ENCODE data around the gene TPM1. TPM values are rescaled to one million over a fixed set of nuclear protein-coding genes. Genes with fewer than 3 reads are reported as not detected.
A peak's percentile ranks its signal among the peaks of the same experiment; 100 is the strongest.
"Not testable (repeated sequence)": the region's sequence is repeated elsewhere in the genome, so short reads cannot be mapped to it uniquely, and the experiment has no call there.

TPM1 gene
- total RNA-seq (2014; rRNA removed; shearing (Covaris generic)) = 375 and 436 TPM in 2 replicates

DNA sequence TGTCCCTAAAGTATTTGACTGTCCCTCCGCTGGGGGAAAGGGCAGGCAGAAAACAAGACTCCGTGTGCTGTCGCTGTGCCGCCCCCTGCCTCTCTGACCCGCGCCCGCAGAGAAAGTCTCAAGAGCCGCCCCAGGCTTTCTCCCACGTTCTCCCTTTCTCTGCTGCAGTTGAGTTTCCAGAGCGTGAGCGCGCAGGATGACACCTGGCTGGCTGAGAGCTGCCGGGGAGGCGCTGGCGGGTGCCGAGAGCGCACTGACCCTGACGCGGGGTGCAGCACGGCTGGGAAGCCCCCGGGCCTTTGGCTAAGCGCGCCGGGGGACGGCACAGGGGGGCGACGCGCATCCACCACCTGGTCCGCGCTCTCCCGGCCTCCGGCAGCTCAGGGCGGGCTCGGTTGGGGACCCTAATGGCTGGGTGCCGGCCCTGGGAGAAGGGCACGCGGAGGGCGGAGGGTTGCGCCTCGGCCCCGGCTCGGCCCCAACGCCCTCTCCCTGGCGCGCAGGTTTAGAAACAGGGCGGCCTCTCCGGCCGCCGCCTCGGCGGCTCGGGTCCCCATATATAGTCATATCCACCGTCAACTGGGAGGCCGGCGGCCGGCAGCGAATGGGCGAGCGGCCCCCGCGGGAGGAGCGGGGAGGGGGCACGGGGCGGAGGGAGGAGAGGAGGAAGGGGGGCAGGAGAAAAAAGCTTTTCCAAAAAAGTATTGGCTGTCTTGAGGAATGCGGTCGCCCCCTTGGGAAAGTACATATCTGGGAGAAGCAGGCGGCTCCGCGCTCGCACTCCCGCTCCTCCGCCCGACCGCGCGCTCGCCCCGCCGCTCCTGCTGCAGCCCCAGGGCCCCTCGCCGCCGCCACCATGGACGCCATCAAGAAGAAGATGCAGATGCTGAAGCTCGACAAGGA, at the start of gene TPM1:
TSS of gene TPM1 (plus strand) at position 774 of the 903 bp plus-strand sequence. CDS start at position 857, 83 bp downstream.
- peak; percentile 82 for DNase-seq (ENCODE audit: low spot score)

DNA sequence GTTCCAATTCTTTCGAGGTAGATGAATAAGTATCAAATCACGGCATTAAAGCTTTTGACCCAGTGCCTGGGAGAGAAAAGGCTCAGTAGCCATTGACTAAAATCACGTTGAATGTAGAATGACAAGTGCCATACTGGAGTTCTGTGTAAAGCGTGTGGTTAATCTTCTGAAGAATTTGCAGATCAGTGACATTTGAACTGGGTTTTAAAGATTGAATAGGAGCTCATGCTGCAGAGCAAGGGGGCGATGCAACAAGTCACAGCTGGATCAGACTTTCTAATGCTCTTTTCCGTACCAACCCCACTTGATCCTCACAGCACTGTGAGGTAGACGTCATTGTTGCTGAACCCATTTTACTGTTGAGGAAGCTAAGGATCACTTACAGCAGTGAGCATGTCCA, 49.5 kb upstream of the TPM1 start:
- DNase-seq (ENCODE audit: low spot score) = no peak

DNA sequence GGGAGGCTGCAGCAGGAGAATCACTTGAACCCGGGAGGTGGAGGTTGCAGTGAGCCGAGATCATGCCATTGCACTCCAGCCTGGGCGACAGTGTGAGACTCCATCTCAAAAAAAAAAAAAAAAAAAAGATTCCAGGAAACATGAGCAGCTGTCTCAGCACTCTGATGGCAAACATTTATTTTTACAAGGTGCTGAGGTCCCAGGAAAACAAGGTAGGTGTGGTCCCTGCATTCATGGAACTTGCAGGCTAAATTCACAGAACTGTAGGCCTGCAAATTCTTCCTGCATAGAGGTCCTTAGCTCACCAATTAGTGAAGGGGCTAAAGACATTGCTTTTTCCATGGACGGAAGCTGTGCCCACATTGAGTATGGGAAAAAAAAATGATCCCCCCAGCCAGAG, 48.9 kb upstream of the TPM1 start:
- not testable (repeated sequence) for DNase-seq (ENCODE audit: low spot score)

DNA sequence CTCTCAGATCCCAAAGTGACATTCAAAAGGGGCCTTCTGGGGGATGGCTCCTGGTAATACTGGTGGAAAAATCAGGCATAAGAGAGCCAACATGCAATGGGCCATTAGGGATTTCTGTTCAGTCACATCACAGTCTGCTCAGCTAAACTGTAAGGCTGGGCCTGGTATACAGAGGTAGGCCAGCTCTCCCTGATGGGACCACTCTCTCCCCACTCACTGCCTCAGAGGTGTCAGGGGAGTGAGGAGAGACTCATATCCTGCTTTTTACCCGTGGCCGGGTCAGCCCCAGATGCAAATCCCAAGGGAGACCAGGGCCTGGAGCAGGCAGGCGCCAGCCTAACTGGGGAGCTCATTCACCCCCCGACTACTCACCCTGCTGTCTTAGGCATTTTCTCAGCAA, 48.1 kb upstream of the TPM1 start:
- DNase-seq (ENCODE audit: low spot score) = no peak

DNA sequence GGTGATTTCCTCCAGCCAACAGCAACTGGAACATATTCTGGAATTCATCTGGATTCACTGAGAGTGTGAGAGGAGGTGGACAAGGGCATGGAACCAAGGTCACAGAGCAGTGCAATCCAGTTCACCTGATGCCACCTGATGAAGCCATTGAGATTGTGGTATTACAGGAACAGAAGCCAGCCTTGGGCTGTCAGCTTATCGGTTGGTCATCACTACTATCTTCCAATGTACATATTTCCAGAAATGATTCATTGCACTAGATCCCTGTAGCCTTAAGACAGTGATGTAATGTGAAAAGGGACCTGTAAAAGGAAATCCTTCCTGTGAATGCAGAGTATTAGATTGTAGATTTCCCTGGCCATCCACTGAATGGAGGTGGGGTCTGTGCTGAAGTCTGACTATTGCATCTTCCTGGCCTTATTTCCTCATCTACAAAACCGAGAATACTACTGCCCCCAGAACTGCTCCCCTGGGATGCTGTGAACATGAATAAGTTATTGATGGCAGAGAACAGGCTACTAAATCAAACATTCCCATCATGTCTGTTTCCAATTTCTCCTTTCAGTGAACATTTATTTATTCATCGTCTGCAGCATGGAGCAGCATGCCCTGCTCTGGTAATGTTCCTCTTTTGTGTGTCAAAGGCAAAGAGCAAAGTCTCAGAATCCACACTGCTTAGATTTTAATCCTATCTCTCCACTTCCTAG, 47.4 kb upstream of the TPM1 start:
- no peak for DNase-seq (ENCODE audit: low spot score)

DNA sequence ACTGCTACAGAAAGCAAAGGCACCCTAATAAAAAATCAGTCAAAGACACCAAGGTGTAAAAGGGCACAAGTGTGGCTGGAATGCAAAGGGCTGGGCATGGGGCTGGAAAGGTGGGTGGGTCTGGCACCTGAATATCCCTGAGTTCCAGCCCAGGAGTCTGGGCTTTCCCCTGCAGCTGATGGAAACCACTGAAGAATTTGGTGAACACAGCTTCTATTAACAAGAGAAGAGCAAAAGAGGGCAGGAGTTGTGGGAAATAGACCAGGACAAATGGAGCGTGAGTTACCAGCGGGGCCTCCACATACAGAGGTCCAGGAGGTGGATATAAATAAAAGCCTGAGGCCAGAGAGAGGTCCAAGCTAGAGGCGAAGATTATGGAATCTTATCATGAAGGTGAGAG, 45.1 kb upstream of the TPM1 start:
- no peak for DNase-seq (ENCODE audit: low spot score)

DNA sequence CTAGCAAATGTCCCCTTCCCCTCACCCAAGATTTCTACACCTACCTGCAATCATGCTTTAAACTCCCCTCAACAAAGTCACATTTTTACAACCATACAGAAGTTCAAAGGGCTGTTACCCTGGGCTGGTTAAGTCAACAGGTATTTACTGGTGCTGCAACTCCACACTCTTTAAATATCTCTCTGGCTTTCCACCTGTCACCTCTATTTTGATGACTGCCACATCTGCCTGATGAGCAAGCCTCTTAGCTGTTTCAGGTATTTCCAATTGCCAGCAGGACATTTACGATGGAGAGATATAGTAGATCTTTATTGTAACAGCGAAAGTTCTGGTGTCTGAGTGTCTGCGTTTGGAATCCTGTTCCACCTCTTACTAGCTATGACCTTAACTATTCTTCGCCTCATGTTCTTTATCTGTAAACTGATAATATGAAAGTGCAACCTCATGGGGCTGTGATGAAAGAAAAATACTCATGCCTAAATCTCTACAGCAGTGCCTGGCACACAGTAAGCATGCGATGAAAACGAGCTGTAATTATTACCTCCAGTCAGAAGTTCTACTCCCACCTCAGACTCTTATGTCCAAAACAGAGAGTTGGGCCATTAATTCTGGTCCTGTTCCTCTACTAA, 44.2 kb upstream of the TPM1 start:
- no peak for DNase-seq (ENCODE audit: low spot score)

DNA sequence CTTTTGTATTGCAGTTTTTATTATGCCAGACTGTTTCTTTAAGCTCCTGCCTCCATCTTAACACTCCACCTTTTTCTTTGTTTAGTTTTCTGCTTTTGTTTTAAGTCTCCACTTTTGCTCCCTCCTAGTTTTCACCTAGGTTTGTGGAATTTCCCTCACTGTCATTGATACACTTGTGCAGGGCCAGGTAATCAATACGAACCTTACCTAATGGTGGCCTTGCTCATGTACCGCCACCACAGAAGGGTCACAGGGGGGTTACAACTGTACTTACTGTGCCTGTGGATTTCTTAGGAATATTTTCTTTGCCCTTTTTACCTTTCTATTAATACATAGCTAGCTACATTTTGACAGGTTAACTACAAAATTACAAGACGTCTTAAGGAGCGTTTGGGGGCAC, 43.4 kb upstream of the TPM1 start:
- no peak for DNase-seq (ENCODE audit: low spot score)

DNA sequence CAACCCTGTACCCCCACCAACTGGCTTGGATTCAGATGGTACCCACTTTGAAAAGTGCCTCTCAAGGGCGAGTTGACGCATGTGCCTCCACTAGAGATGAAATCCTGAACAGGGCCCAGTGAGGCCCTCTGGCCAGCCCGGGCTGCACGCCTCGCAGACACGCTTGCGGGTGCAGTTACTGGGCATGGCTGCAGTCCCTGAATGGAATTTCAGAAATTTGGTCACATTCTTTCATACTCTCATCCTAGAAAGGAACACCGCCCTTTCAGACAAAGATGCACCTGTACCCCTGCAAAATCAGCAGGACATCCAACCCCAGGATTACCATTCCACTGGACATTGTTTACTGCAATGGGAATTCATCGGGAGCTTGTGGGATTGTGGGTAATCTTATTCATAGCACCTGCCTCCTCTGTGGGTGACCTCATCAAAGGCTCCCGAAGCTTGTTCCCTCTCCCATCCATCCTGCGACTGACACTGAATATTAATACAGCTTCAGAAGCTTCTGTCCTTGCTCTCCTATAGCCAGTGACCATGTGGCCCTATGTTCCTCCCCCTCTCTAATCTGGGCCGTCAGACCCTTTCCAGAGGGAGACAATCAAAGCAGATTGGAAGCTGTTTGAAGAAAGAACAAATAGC, 42.5 kb upstream of the TPM1 start:
- no peak for DNase-seq (ENCODE audit: low spot score)

DNA sequence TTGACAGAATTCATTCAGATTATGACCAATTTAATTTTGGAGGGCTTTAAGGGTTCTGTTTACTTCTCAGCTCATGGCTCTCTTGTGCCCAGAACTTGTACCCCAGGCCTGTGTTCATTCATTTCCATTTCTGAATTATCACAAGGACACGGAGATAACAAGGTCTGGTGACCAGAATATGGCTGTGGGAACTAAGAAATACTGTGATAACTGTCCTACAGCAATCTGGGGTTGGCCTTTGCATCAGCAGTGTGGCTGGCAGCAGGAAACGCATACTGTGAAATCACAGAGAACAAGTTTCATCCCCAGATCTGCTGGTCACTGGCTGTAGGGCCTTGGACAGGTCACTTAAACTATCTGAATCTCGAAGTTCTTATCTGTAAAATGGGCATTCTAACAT, 41.8 kb upstream of the TPM1 start:
- no peak for DNase-seq (ENCODE audit: low spot score)

DNA sequence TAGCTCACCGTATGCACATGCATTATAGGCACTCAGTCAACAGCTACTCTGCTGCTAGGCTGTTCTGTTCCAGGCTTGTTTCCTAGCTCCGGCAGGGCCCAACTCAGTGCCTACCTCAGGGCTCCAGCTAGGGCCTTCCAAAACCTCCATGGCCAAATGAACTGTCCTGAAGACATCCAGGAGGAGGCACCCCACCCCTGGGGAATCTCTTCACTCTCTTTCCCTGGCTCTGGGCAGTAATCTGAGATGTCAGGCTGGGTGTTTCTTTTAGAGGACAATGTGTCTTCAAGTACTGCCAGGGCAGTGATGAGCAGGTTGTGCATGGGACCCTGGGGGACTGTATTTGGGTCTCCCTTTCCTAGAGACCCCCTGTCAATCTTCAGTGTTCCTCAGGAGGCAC, 38.3 kb upstream of the TPM1 start:
- no peak for DNase-seq (ENCODE audit: low spot score)

DNA sequence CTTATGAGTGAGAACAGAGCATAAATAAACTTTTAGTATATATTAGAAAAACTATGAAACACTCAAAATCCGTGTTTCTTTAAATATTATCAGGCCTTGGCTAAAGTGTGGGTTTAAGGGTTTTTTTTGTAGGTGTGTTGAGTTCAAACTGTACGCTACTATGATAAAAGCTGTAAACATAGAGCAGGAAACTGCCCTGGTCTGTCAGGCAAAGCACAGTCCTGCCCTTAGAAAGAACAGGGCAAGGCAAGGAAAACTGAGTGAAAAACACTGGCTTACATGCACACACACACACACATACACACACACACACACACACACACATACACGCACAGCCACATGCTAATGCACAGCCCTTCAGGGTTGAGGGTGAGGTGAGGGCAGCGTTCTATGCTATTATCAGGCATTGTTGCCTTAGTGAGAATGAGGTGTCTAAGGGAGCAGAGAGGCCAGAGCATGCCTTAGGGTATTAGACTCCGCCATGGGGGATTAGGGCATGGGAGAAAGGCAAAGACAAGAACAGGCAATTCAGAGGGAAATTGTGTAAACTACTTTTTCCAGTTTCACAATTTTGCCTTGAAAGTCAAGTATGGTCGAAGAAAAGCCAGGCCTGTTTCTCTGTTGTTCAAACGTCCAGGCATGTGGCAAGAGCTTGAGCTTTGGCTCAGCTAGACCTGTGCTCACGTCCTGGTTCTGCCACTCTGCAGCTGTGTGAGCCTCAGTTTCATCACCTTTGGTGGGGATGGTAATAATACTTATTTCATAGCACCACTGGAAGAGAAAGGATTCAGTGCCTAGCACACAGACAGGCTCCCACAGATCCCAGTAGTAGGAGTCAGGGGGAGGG, 36.3 kb upstream of the TPM1 start:
- no peak for DNase-seq (ENCODE audit: low spot score)

DNA sequence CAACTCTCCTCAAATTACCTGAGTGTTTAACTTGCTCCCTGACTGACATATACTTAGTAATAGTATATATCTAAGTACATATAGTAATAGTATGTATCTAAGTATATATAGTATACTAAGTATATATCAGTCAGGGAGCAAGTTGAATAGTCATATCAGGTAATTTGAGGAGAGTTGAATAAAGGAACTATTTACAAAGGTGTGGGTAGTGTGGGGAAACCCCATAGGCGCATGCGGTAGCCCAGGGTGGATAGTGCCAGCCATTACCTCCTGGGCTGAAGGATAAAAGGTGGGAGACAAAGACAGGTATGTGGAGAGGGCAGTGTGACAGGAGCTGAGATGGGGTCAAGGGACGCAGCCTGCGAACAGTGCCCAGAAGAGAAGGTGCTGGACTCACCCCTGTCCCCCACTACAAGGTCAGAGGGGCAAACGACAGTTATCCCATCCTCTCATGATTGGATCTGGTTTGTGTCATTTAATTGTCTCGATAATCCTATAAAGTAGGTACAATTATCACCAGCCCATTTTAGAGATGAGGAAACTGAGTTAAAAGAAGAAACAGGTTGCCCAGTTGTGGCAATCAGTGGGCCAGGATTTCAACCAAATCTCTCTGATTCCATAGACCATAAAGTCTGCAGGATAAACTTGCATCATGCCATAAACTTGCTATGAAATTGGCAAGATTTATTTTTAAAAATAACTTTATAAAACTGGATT, 34.1 kb upstream of the TPM1 start:
- no peak for DNase-seq (ENCODE audit: low spot score)

DNA sequence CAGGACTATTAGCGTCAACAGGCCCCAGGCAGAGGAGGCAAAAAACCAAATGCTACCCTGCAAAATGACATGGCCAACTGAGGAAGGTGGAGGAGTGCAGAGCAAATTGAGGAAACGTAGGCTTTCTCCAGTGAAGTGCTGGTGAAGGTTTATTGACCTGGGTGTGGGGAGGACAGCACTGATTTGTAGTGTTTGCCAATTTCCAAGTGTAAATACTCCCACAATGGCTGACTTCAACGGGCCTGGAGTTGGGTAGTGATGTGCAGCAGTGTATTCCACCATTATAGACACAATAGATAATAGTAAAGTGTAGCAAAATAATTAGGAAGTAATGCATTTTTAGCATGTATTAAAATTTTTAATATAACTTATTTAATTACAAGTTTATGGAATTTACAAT, 32.2 kb upstream of the TPM1 start:
- DNase-seq (ENCODE audit: low spot score) = no peak

DNA sequence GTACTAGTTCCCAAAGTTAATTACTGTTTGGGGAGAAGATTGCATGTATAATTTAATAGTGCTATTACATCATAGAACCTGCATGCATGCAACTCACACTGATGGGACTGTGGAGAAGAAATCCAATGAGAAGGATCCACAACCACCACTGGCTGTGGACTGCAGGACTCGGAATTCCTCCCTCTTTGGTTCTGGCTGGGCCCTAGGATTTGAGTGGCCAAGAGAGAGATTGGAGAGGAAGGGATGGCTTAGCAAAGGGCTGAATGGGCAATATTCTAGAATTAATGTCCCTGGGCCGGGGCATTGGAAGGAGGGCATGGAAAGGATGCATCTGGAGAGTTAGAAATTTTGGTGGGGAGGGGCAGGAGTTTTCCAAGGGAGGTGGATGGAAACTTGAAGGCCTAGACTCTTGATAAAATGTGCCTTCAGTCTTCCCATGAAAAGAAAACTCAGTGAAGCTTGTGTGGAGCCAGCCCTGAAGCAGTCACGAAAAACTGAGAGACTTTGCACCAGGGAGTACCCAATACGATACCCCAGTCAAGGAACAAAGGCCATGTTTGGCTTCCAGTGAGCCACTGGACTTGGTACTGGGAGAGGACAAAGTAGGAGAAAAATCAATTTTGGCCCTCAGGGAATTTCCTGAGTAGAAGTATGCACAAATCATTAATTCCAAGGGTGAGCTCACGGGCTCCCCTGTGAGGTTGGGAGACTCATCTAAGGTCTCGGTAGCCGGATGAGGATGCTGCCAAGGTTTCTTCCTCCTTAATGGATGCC, 31.4 kb upstream of the TPM1 start:
- no peak for DNase-seq (ENCODE audit: low spot score)

DNA sequence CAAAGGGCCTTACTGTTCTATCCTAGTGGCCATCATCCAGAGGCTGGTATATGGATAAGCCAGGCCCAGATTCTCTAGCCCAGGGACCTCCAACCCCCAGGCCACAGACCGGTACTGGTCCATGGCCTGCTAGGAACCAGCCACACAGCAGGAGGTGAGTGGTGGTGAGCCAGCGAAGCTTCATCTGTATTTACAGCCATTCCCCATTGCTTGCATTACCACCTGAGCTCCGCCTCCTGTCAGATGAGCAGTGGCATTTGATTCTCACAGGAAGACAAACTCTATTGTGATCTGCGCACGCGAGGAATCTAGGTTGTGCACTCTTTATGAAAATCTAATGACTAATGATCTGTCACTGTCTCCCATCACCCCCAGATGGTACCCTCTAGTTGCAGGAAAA, 30.1 kb upstream of the TPM1 start:
- no peak for DNase-seq (ENCODE audit: low spot score)

DNA sequence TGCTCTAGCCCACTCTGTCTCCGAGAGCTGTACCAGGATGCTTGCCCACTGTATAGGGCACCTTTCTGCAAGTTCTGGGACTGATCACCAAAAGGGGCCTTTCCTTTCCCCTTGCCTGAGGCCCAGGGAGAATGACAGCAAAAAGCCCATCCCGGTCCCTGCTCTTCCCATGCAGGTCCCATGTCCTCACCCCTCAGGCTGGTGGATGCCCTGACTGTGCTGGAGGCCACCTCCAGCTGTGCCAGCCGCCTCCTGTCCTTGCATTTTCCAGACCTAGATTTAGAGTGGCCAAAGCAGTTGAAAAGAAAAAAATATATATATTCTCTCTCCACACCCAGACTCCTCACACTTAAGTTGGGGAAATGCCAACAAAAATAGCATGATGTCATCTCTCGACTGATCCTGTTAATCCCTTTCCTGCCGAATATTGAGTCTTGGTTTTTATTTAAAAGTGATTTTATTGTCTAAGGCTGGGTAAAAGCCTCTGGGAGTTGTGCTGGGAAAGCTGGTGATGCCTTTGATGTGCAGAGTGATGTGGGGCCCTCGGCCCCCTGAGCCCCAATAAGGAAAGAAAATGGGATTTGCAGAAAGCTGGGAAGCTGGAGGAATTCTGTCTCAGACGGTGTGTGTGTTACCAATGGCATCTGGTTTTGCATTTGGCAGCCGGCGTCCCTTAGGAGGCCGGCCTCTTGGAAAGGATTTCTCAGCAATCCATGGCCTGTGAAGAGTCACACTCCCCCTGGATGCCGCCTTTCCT, 29.3 kb upstream of the TPM1 start:
- peak; percentile 69 for DNase-seq (ENCODE audit: low spot score)

DNA sequence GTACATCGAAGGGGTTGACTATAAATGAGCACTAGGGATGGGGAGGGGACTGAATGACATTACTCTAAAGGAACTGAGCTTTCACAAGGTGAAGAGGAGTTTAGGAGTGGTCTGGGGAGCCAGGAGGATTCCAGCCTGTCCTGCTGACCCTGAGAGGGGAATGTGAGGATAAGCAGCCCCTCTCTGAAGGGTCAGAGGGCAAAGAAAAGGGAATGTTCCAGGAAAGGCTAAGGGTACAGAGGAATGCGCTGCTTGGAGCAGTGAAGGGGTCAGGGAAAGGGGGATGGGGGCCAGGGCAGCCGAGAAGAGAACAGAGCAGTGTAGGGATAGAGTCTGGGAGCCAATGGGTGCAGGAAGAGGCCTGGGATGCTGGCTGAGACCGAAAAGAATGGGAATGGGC, 28.0 kb upstream of the TPM1 start:
- DNase-seq (ENCODE audit: low spot score) = no peak

DNA sequence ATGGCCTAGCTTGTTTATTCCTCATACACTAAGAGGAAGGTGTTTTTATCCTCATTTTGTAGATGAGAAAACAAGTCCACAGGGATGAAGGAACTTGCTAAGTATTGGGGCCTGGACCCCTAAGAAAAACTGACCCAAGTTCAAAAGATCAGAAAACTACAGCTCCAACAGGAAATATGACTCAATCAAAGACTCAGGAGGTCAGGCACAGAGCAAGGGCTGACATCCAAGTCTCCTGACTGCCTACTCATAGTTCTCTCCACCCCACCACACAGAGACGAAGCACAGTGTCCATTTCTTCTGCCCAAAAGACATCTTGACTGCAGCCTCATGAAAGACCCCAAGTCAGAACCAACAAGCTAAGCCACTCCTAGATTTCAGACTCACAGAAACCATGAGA, 26.9 kb upstream of the TPM1 start:
- peak; percentile 29 for DNase-seq (ENCODE audit: low spot score)
